ENCODE results near the gene POC1A. TPM values are rescaled to one million over a fixed set of nuclear protein-coding genes. Genes with fewer than 3 reads are reported as not detected.

Gene POC1A
- total and polyA plus RNA-seq, 2 donors (not counting 3 experiments of a cell fraction or from before 2014, with no cell fraction given), result 14.8 to 19.4 TPM

- Histone ChIP-seq H3K36me3 (ENCODE audit: control insufficient read depth in 2 of 2, extremely low read depth in 1 of 2, insufficient read depth in 2 of 2, low read length in 2 of 2) (no peaks in the 10 kb centered on the region), H3K4me2 (ENCODE audit: insufficient read depth, low read length) (no peak overlapping the region), H3K27ac (ENCODE audit: insufficient read depth, low read depth, low read length) (no peak overlapping the region), H3K9me3 (replicated peaks; ENCODE audit: control insufficient read depth, insufficient read depth, low read length) (no peaks in the 10 kb centered on the region), H3K9me1 (replicated peaks; ENCODE audit: control insufficient read depth, extremely low read depth, insufficient read depth, low read length) (no peaks in the 10 kb centered on the region), H3K4me1 (ENCODE audit: control insufficient read depth, extremely low read depth, insufficient read depth, low read length) (peaks cover 10% of the 10 kb centered on the region), H3K4me3 (replicated peaks in 1 of 3; ENCODE audit: insufficient read depth in 1 of 3, low read depth in 1 of 3, low read length in 3 of 3) (no peak overlapping the region), H3K79me2 (ENCODE audit: control insufficient read depth, insufficient read depth, low read length) (no peaks in the 10 kb centered on the region), H3K9ac (replicated peaks; ENCODE audit: extremely low read depth, insufficient read depth, low read length) (no peak overlapping the region), H4K20me1 (replicated peaks; ENCODE audit: control insufficient read depth, extremely low read depth, insufficient read depth, low read length) (no peaks in the 10 kb centered on the region), H2AFZ (ENCODE audit: low read depth, low read length) (no peak overlapping the region), H3K27me3 (ENCODE audit: control insufficient read depth in 2 of 2, insufficient read depth in 2 of 2, low read length in 2 of 2) (no peaks in the 10 kb centered on the region)
- ChIA-PET CTCF (interaction anchor here (0.7 to 1.1 kb wide), 4 partner anchors 24 to 62 kb away, joined by 3 to 5 read pairs (median 4); no protein-coding TSS in a partner anchor), POLR2A (no interaction called here)
- no peak for DNase-seq (ENCODE audit: low read depth, low spot score)
- FAIRE-seq, result no peak
- dilution Hi-C loops (cut with MboI; ENCODE audit: extremely low pct_ligation_motif_present, low sequenced_read_pairs) (no loop called here), intact Hi-C loops (cut with micrococcal nuclease) (no loop called here)
- no peak for TF ChIP-seq POLR2AphosphoS5 (IDR thresholded peaks at IDR 0.05; ENCODE audit: insufficient read depth, low read depth, low read length)
- TF ChIP-seq EZH2 (IDR thresholded peaks at IDR 0.05; ENCODE audit: borderline replicate concordance, low read depth, low read length, severe bottlenecking), result no peak
- no peak for TF ChIP-seq MYC (IDR thresholded peaks at IDR 0.05; ENCODE audit: low read depth, low read length)
- TF ChIP-seq, protein P1, sequence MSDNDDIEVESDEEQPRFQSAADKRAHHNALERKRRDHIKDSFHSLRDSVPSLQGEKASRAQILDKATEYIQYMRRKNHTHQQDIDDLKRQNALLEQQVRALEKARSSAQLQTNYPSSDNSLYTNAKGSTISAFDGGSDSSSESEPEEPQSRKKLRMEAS (IDR thresholded peaks at IDR 0.05; ENCODE audit: insufficient read depth, insufficient read length), result no peak
- no peak for TF ChIP-seq JUN (IDR thresholded peaks at IDR 0.05; ENCODE audit: borderline replicate concordance, insufficient read depth, insufficient read length, low read depth)
- TF ChIP-seq FOS (IDR thresholded peaks at IDR 0.05; ENCODE audit: borderline replicate concordance, insufficient read depth, low read length), result no peak
- no peak for TF ChIP-seq GATA2 (IDR thresholded peaks at IDR 0.05; ENCODE audit: insufficient read depth, insufficient read length, low read depth, low read length)
- no peak for TF ChIP-seq POLR2A (IDR thresholded peaks at IDR 0.05; ENCODE audit: low read depth, low read length)
- no peak for TF ChIP-seq CTCF (IDR thresholded peaks at IDR 0.05; ENCODE audit: extremely low read depth in 1 of 2, insufficient read depth in 1 of 2, low read depth in 1 of 2, low read length in 2 of 2)
- no TSS peak for BruUV-seq (replicated peaks)
Measured at GRCh38 chr3:52063026-52063723, 91.0 kb downstream of the POC1A start.

All from endothelial cell of umbilical vein (primary cell).